NCI-H82 (cell line): ENCODE results near the gene RNASEH1.
"Not testable (repeated sequence)": the region's sequence is repeated elsewhere in the genome, so short reads cannot be mapped to it uniquely, and the experiment has no call there.

Source experiments
- DNase-seq: peaks from one replicate; lab custom pipeline; 2025; lab: John Stamatoyannopoulos, UW

Gene RNASEH1

GRCh38 chr2:3518496-3519254 is 39.5 kb downstream of the RNASEH1 start:
- DNase-seq, result peak; percentile 99

- no peak for DNase-seq
These were observed 40.1 kb downstream of the RNASEH1 start for GRCh38 chr2:3517948-3518495.

- no peak for DNase-seq
These were observed 41.3 kb downstream of the RNASEH1 start for GRCh38 chr2:3516831-3517230.

DNA sequence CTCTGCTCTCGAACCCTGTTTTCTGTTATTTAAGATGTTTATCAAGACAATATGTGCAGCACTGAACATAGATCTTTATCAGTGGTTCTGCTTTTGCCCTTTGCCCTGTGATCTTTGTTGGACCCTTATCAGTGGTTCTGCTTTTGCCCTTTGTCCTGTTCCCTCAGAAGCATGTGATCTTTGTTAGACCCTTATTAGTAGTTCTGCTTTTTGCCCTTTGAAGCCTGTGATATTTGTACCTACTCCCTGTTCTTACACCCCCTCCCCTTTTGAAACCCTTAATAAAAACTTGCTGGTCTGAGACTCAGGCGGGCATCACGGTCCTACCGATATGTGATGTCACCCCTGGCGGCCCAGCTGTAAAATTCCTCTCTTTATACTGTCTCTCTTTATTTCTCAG is 42.7 kb downstream of the RNASEH1 start:
- DNase-seq, result not testable (repeated sequence)

DNA sequence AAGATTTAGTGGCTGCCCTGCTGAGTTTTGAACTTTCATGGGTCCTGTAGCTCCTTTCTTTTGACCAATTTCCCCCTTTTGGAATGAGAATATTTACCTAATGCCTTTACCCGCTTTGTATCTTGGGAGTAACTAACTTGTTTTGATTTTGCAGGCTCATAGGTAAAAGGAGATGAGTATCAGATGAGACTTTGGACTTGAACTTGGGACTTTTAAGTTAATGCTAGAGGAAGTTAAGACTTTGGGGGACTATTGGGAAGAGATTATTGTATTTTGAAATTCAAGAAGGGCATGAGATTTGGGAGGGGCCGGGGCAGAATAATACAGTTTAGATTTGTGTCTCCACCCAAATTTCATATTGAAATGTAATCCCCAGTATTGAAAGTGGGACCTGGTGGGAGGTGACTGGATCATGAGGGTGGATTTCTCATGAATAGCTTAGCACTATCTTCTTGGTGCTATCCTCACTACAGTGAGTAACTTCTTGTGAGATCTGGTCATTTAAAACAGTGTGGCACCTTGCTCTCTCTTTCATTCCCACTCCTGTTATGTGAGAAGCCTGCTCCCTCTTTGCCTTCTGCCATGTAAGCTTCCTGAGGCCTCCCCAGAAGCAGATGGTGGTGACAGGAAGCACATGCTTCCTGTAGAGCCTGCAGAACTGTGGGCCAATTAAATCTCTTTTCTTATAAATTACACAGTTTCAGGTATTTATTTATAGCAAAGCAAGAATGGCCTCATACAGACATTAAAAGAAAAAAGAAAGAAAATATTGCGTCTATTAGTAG is 44.9 kb downstream of the RNASEH1 start:
- no peak for DNase-seq

DNA sequence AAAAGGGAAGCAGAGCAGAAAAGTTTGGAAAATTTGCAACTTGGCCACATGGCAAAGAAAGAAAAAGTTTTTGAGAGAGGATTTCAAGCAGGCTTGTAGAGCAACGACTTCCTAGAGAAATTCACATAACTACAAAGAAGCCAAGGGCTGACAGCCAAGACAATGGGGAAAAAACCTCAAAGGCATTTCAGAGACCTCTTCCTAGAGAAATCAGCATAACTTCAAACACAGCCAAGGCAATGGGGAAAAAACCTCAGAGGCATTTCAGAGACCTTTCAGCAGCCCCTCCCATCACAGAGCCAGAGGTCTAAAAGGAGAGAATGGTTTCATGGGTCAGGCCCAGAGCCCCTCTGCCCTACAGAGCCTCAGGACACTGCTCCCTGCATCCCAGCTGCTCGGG is 46.0 kb downstream of the RNASEH1 start:
- DNase-seq, result no peak

- peak; percentile 94 for DNase-seq
These were observed 52.4 kb downstream of the RNASEH1 start for GRCh38 chr2:3505771-3506170.

DNA sequence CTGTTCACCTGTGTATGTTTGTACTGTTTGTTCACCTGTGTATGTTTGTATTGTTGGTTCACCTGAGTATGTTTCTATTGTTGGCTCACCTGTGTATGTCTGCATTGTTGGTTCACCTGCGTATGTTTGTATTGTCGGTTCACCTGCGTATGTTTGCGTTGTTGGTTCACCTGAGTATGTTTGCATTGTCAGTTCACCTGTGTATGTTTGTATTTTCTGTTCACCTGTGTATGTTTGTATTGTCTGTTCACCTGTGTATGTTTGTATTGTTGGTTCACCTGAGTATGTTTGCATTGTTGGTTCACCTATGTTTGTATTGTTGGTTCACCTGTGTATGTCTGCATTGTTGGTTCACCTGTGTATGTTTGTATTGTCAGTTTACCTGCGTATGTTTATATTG is 53.4 kb downstream of the RNASEH1 start:
- DNase-seq, result no peak

- DNase-seq, result no peak
These were observed 54.6 kb downstream of the RNASEH1 start for GRCh38 chr2:3503483-3503882.

GRCh38 chr2:3503046-3503445 is 55.1 kb downstream of the RNASEH1 start:
- DNase-seq, result no peak

GRCh38 chr2:3500326-3500899 is 57.7 kb downstream of the RNASEH1 start:
- no peak for DNase-seq

GRCh38 chr2:3498783-3499394 is 59.2 kb downstream of the RNASEH1 start:
- DNase-seq, result no peak

GRCh38 chr2:3496708-3497080 is 61.4 kb downstream of the RNASEH1 start:
- DNase-seq, result not testable (repeated sequence)
